ENCODE data around the gene KRT5. TPM values are rescaled to one million over a fixed set of nuclear protein-coding genes. Genes with fewer than 3 reads are reported as not detected.
"Not testable (repeated sequence)": the region's sequence is repeated elsewhere in the genome, so short reads cannot be mapped to it uniquely, and the experiment has no call there.

Gene KRT5
- total RNA-seq, 4 donors from 2014 or later, result 3,026 to 9,625 (median 8,067) TPM

- 77% methylated on average over 1 of the region's 1 CpG for WGBS
- no peaks in the 10 kb centered on the region for H3K36me3 ChIP-seq
- H3K27ac ChIP-seq, result peak overlapping the region; percentile 88
Measured at GRCh38 chr12:52494100-52494499, 26.1 kb downstream of the KRT5 start.

GRCh38 chr12:52493172-52493571 lies 27.0 kb downstream of the KRT5 start, which contains the start of gene KRT6A:
Gene KRT6A (minus strand): TSS chr12:52493257. CDS start chr12:52493188, 69 bp downstream.
- H3K27ac ChIP-seq, result peak within 1 kb of the TSS; percentile 88
- no peaks in the 10 kb centered on the region for H3K9me3 ChIP-seq
- WGBS, result 50% methylated on average over 2 of the region's 2 CpGs
- peak within 1 kb of the TSS; percentile 23 for H3K4me3 ChIP-seq
- H3K36me3 ChIP-seq, result no peaks in the 10 kb centered on the region
- no peak for DNase-seq (ENCODE audit: low spot score in 2 of 2)
- peaks cover 43% of the 10 kb centered on the region for H3K4me1 ChIP-seq
- H3K27me3 ChIP-seq, result peaks cover 6% of the 10 kb centered on the region
- TF ChIP-seq CTCF (IDR thresholded peaks at IDR 0.05), result no peak
- no peak for TF ChIP-seq EP300 (IDR thresholded peaks at IDR 0.05)
- TF ChIP-seq POLR2A (IDR thresholded peaks at IDR 0.05), result no peak
- no peak for TF ChIP-seq POLR2AphosphoS5 (IDR thresholded peaks at IDR 0.05)

More at GRCh38 chr12:52494100-52494499, 26.1 kb downstream of the KRT5 start:
- Histone ChIP-seq H3K9me3 (no peaks in the 10 kb centered on the region), H3K4me1 (peaks cover 43% of the 10 kb centered on the region), H3K4me3 (no peak overlapping the region), H3K27me3 (peaks cover 6% of the 10 kb centered on the region)
- DNase-seq (ENCODE audit: low spot score in 2 of 2), result no peak
- TF ChIP-seq POLR2A (IDR thresholded peaks at IDR 0.05), result no peak
- no peak for TF ChIP-seq EP300 (IDR thresholded peaks at IDR 0.05)
- TF ChIP-seq CTCF (IDR thresholded peaks at IDR 0.05), result no peak
- TF ChIP-seq POLR2AphosphoS5 (IDR thresholded peaks at IDR 0.05), result no peak

GRCh38 chr12:52492405-52492804 lies 27.8 kb downstream of the KRT5 start:
- not testable (repeated sequence) for H3K9me3 ChIP-seq; H3K27me3 ChIP-seq; DNase-seq (ENCODE audit: low spot score in 2 of 2); H3K36me3 ChIP-seq; H3K27ac ChIP-seq
- Histone ChIP-seq H3K4me3 (peak overlapping the region; percentile 23), H3K4me1 (peaks cover 42% of the 10 kb centered on the region)
- no CpG with 5 or more reads among the region's 6 CpGs for WGBS

- WGBS, result 77% methylated on average over 8 of the region's 8 CpGs
- H3K4me3 ChIP-seq, result peak overlapping the region; percentile 23
- DNase-seq (ENCODE audit: low spot score in 2 of 2); H3K9me3 ChIP-seq; H3K27me3 ChIP-seq; H3K36me3 ChIP-seq; H3K27ac ChIP-seq: not testable (repeated sequence)
- H3K4me1 ChIP-seq, result peaks cover 36% of the 10 kb centered on the region
Measured at GRCh38 chr12:52491495-52491894, 28.7 kb downstream of the KRT5 start.

- Histone ChIP-seq H3K4me3 (no peak overlapping the region), H3K27me3 (peaks cover 6% of the 10 kb centered on the region), H3K36me3 (no peaks in the 10 kb centered on the region), H3K27ac (no peak overlapping the region), H3K9me3 (no peaks in the 10 kb centered on the region), H3K4me1 (peaks cover 9% of the 10 kb centered on the region)
- DNase-seq (ENCODE audit: low spot score in 2 of 2), result no peak
- TF ChIP-seq CTCF (IDR thresholded peaks at IDR 0.05) (no peak), EP300 (IDR thresholded peaks at IDR 0.05) (no peak), POLR2A (IDR thresholded peaks at IDR 0.05) (no peak), POLR2AphosphoS5 (IDR thresholded peaks at IDR 0.05) (no peak)
Measured at GRCh38 chr12:52488736-52489135, 31.5 kb downstream of the KRT5 start.

GRCh38 chr12:52487744-52488443 lies 32.3 kb downstream of the KRT5 start:
- H3K27ac ChIP-seq, H3K9me3 ChIP-seq: not testable (repeated sequence)

GRCh38 chr12:52487211-52487610 lies 33.0 kb downstream of the KRT5 start:
- no peak for DNase-seq (ENCODE audit: low spot score in 2 of 2)
- no peak overlapping the region for H3K27ac ChIP-seq
- H3K27me3 ChIP-seq, result peaks cover 6% of the 10 kb centered on the region
- no peak for TF ChIP-seq POLR2AphosphoS5 (IDR thresholded peaks at IDR 0.05)
- H3K4me1 ChIP-seq, result no peaks in the 10 kb centered on the region
- WGBS, result 87% methylated on average over 1 of the region's 1 CpG
- H3K4me3 ChIP-seq, result no peak overlapping the region
- no peaks in the 10 kb centered on the region for H3K9me3 ChIP-seq
- no peaks in the 10 kb centered on the region for H3K36me3 ChIP-seq

More at GRCh38 chr12:52487744-52488443, 32.3 kb downstream of the KRT5 start:
- not testable (repeated sequence) for H3K4me1 ChIP-seq; H3K36me3 ChIP-seq; H3K4me3 ChIP-seq; H3K27me3 ChIP-seq; DNase-seq (ENCODE audit: low spot score in 2 of 2)
- WGBS, result 72% methylated on average over 3 of the region's 15 CpGs

Measured in suprapubic skin (tissue), 4 donors.